ENCODE results near the gene USB1. TPM values are rescaled to one million over a fixed set of nuclear protein-coding genes. Genes with fewer than 3 reads are reported as not detected.

Gene USB1
- total and polyA plus RNA-seq, 2 experiments from 2014 or later: 18.2 to 47.7 TPM

DNA sequence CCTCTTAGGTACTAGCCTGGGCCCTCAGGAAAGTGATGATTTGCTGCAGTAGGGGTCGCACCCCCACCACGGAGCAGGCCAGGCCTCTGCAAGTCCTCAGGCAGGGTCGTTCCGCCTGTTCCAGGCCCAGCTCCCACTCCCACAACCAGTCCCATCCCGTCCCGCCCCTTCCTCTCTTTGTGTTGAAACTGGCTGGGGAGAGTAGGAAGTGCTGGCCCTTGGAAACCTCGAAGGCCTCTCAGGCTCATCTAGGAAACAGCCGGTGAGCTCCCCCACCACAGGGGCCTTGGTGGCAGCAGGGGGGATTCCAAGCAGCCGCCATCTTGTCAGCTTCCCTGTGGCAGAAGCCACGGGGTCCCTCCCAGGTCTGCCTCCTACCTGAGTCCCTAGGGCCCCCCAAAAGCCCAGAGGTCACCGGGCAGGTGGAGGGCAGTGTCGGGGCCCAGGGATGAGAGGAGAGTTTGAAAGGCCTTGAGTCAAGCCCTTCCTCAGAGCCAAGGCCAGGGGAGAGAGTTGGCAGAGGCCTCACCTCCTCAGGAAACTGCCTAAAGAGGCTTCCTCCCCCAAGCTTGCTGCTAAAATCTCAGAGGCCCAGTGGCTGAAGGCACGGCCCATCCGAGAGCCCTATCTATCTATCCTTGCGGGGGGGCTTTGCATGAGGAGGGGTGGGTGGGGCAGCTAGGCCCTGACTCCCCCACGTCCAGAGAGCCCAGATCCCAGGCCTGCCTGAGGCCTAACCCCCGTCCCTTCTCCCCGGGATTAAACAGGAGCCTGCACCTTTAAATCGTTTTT is 46.5 kb downstream of the USB1 start:
- Histone ChIP-seq H3K4me1 (ENCODE audit: insufficient read depth) (no peaks in the 10 kb centered on the region), H3K4me2 (no peak overlapping the region), H3K79me2 (no peaks in the 10 kb centered on the region), H3K9me3 (ENCODE audit: low read depth) (no peaks in the 10 kb centered on the region), H2AFZ (no peak overlapping the region), H3K27me3 (no peaks in the 10 kb centered on the region), H3K27ac (no peak overlapping the region), H3K36me3 (replicated peaks; ENCODE audit: insufficient read depth, low read depth) (no peaks in the 10 kb centered on the region), H4K20me1 (ENCODE audit: insufficient read depth, poor library complexity, severe bottlenecking) (no peaks in the 10 kb centered on the region), H3K4me3 (no peak overlapping the region), H3K9me2 (replicated peaks; ENCODE audit: insufficient read depth) (no peaks in the 10 kb centered on the region)
- TF ChIP-seq EZH2phosphoT487 (IDR thresholded peaks at IDR 0.05; ENCODE audit: low read depth, severe bottlenecking, unreplicated experiment): no peak
- TF ChIP-seq, protein P1, sequence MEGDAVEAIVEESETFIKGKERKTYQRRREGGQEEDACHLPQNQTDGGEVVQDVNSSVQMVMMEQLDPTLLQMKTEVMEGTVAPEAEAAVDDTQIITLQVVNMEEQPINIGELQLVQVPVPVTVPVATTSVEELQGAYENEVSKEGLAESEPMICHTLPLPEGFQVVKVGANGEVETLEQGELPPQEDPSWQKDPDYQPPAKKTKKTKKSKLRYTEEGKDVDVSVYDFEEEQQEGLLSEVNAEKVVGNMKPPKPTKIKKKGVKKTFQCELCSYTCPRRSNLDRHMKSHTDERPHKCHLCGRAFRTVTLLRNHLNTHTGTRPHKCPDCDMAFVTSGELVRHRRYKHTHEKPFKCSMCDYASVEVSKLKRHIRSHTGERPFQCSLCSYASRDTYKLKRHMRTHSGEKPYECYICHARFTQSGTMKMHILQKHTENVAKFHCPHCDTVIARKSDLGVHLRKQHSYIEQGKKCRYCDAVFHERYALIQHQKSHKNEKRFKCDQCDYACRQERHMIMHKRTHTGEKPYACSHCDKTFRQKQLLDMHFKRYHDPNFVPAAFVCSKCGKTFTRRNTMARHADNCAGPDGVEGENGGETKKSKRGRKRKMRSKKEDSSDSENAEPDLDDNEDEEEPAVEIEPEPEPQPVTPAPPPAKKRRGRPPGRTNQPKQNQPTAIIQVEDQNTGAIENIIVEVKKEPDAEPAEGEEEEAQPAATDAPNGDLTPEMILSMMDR (IDR thresholded peaks at IDR 0.05; ENCODE audit: poor library complexity): no peak
- 69% methylated on average over 18 of the region's 19 CpGs for WGBS (ENCODE audit: low lambda C conversion rate, missing lambda C conversion rate)
- DNase-seq (ENCODE audit: low spot score): no peak

DNA sequence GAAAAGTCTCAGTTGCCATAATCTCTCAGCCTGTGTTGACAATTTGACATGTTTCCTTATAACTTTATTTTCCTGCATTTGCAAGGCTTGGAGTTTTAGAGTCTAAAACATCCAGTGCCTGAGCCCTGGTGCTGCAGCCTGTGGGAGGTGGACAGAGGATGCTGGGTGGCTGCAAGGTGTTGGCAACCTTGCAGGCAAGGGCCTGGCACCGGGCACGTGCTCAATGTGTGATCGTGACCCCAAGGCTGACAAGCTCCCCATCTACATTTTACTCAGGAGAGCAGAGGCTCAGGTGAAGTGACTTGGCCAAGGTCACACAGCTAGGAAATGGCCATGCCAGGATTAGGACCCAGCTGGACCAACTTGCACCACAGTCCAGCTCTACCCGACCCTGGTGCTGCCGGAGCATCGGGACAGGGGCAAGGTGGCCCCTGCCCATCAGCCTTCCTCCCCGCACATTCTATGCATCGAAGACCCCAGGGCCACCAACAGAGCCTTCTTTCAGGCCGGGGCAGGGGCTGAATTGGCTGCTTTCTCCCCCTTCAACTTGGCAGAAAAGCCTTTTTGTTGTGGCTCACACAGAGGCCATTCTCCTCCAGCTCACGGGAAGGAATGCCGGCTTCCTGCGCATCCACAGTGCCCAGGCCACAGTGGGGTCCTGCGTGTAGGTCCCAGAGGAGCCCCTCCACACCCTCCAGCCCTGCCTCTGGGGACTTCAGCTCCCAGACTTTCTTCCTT is 47.5 kb downstream of the USB1 start:
- no peaks in the 10 kb centered on the region for H3K9me2 ChIP-seq (replicated peaks; ENCODE audit: insufficient read depth)
- 88% methylated on average over 13 of the region's 13 CpGs for WGBS (ENCODE audit: low lambda C conversion rate, missing lambda C conversion rate)
- H2AFZ ChIP-seq: no peak overlapping the region
- H3K4me1 ChIP-seq (ENCODE audit: insufficient read depth): no peaks in the 10 kb centered on the region
- H3K79me2 ChIP-seq: no peaks in the 10 kb centered on the region
- no peak overlapping the region for H3K4me2 ChIP-seq
- TF ChIP-seq EZH2phosphoT487 (IDR thresholded peaks at IDR 0.05; ENCODE audit: low read depth, severe bottlenecking, unreplicated experiment) (no peak), EZH2 (IDR thresholded peaks at IDR 0.05; ENCODE audit: borderline replicate concordance) (no peak)
- TF ChIP-seq, protein P1 (IDR thresholded peaks at IDR 0.05; ENCODE audit: poor library complexity): no peak
- no peaks in the 10 kb centered on the region for H4K20me1 ChIP-seq (ENCODE audit: insufficient read depth, poor library complexity, severe bottlenecking)
- no peaks in the 10 kb centered on the region for H3K27me3 ChIP-seq
- no peak overlapping the region for H3K4me3 ChIP-seq
- H3K9me3 ChIP-seq (ENCODE audit: low read depth): no peaks in the 10 kb centered on the region
- H3K36me3 ChIP-seq (replicated peaks; ENCODE audit: insufficient read depth, low read depth): no peaks in the 10 kb centered on the region
- H3K27ac ChIP-seq: no peak overlapping the region
- no peak for DNase-seq (ENCODE audit: low spot score)

DNA sequence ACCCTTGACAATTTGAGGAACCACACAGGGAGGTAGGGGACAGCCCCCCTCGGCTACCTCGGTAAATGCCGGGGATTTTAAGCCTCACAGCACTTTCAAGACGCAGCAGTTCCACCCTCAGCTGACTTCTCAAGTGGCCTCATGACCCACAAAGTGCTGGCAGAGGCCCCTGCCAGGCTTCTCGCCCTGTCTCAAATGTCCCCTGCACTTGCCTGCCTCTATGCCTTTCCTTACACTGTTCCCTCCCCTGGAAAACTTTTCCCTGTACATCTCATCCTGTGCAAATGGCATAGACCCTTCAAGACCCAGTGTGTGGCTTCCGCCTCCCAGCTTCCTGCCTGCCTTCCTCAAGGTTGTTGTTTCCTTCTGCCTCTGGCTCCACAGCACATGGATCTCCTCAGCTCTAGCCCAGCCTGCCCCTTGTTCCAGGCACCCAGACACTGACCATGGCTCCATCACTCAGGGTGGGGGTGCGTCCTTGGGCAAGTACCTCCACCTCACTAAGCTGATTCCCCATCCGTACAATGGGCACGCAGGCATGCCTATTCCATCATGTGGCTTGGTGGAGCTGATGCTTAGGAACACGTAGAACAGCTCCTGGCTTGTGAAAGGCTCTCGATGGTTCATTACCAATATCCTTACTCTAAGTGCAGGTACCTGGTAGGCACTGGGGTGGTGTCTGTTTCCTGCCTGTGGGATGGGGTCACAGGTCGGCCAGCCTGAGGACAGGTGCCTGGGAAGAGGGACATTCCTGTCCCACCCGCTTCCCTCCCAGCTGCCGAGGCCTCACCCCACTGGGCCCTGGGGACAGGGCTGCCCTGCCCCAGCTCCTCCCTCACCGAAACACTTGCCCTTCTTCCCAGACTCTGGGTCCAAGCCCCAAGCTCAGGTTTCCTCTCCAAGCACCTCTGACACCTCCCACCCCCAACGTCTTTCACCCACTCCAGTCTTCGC is 48.3 kb downstream of the USB1 start:
- H3K4me2 ChIP-seq: no peak overlapping the region
- WGBS (ENCODE audit: low lambda C conversion rate, missing lambda C conversion rate): 82% methylated on average over 17 of the region's 17 CpGs
- no peak for DNase-seq (ENCODE audit: low spot score)
- H3K27ac ChIP-seq: no peak overlapping the region
- no peaks in the 10 kb centered on the region for H3K4me1 ChIP-seq (ENCODE audit: insufficient read depth)
- H2AFZ ChIP-seq: no peak overlapping the region
- TF ChIP-seq, protein P1 (IDR thresholded peaks at IDR 0.05; ENCODE audit: poor library complexity): no peak
- no peak for TF ChIP-seq EZH2phosphoT487 (IDR thresholded peaks at IDR 0.05; ENCODE audit: low read depth, severe bottlenecking, unreplicated experiment)
- no peak for TF ChIP-seq EZH2 (IDR thresholded peaks at IDR 0.05; ENCODE audit: borderline replicate concordance)
- no peaks in the 10 kb centered on the region for H4K20me1 ChIP-seq (ENCODE audit: insufficient read depth, poor library complexity, severe bottlenecking)
- H3K4me3 ChIP-seq: no peak overlapping the region
- H3K36me3 ChIP-seq (replicated peaks; ENCODE audit: insufficient read depth, low read depth): no peaks in the 10 kb centered on the region
- no peaks in the 10 kb centered on the region for H3K27me3 ChIP-seq
- H3K9me3 ChIP-seq (ENCODE audit: low read depth): no peaks in the 10 kb centered on the region
- H3K9me2 ChIP-seq (replicated peaks; ENCODE audit: insufficient read depth): no peaks in the 10 kb centered on the region
- no peaks in the 10 kb centered on the region for H3K79me2 ChIP-seq
